ENCODE data around the gene DRAXIN. TPM values are rescaled to one million over a fixed set of nuclear protein-coding genes. Genes with fewer than 3 reads are reported as not detected.

The DRAXIN gene
- total RNA-seq, 1 experiment from 2014 or later, result 0.02 TPM

DNA sequence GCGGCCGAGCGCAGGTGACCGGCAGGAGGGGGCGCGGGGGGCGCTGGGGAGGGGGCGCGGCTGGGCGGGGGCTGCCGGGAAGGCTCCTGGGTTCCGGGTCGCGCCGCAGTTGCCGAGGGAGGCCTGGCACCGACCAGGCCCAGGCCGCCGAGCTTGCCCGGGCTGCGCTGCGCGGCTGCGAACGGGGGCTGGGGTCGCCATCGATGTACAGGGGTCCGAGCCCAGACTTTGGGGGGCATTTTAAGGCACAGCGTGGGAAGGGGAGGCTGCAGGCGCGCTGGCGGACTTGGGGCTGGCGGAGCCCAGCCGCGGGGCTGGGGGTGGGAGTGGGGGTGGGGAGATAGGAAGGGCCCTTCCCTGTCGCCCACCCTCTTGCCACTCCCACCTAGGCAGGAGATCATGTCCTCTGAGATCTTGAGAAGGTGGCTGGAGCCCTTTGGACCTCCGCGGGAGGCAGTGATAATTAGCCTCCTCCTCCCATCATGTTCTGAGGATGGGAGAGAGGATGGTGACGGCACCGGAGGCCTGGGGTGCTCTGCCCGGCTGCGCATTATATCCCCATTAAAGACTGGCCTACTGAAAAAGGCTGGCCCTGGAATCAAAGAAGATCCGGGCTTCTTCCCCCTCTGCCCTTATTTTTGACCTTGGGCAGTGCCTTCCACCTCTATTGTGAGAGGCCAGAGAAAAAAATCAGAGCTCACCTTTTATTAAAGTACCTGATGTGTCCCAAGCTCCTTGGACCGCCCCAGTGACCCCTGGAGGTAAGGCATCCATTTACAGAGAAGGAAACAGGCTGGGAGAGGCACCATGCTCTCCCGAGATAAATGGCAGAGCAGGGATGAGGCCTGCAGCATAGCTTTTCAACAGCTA lies 36.3 kb upstream of the DRAXIN start:
- no peak for DNase-seq (ENCODE audit: extremely low read depth, low read depth)

DNA sequence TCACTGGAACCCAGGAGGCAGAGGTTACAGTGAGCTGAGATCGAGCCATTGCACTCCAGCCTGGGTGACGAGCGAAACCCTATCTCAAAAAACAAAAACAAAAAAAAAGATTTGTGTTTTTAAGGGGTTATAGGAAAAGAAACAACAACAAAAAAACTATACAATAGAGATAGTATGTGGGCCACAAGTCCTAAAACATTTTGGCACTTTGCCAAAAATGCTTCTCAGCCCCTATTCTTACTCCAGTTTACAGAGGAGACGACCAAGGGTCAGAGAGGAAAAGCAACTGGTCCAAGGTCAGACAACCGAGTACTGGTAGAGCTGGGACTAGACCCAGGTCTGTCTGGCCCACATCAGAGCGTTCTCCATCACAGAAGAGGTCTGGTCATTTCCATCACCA lies 33.9 kb upstream of the DRAXIN start:
- DNase-seq (ENCODE audit: extremely low read depth, low read depth), result no peak

DNA sequence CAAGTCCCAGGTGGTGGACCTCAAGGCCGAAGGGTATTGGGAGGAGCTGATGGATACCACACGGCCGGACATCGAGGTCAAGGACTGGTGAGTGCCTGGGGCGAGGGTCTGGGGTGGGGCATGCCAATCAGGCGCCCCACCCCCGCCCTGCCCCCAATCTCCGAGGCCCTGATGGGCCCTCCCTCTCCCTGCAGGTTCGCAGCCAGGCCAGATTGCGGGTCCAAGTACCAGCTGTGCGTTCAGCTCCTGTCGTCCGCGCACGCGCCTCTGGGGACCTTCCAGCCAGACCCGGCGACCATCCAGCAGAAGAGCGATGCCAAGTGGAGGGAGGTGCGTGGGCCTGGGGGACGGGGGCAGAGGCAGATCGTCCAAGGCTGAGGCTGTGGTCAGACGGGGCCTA lies 33.0 kb upstream of the DRAXIN start:
- no peak for DNase-seq (ENCODE audit: extremely low read depth, low read depth)

DNA sequence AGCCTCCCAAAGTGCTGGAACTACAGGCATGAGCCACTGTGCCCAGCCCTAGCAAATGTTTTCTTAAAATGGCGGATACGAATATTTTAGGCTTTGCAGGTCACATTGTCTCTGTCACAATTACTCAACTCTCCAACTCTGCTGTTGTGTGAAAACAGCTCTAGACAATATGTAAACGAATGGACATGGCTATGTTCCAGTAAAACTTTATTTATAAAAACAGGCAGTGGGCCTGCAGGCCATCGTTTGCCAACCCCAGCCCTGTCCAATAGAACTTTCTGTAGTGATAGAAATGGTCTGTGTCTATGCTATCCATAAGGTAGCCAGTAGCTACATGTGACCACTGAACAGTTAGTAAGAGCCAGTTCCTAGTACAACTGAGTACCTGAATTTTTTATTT lies 31.8 kb upstream of the DRAXIN start:
- no peak for DNase-seq (ENCODE audit: extremely low read depth, low read depth)

DNA sequence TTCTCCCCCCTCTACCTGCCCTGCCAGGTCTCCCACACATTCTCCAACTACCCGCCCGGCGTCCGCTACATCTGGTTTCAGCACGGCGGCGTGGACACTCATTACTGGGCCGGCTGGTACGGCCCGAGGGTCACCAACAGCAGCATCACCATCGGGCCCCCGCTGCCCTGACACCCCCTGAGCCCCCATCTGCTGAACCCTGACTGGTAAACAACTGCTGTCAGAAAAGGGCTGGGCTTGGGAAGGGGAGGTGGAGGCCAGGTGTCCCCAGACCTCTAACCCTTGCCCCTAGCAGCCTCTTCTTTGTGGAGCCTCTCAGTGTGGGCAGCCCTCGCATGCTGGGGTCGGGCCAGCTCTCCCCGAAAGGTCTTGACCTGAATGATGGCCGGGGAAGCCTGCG lies 30.4 kb upstream of the DRAXIN start:
- no peak for DNase-seq (ENCODE audit: extremely low read depth, low read depth)

DNA sequence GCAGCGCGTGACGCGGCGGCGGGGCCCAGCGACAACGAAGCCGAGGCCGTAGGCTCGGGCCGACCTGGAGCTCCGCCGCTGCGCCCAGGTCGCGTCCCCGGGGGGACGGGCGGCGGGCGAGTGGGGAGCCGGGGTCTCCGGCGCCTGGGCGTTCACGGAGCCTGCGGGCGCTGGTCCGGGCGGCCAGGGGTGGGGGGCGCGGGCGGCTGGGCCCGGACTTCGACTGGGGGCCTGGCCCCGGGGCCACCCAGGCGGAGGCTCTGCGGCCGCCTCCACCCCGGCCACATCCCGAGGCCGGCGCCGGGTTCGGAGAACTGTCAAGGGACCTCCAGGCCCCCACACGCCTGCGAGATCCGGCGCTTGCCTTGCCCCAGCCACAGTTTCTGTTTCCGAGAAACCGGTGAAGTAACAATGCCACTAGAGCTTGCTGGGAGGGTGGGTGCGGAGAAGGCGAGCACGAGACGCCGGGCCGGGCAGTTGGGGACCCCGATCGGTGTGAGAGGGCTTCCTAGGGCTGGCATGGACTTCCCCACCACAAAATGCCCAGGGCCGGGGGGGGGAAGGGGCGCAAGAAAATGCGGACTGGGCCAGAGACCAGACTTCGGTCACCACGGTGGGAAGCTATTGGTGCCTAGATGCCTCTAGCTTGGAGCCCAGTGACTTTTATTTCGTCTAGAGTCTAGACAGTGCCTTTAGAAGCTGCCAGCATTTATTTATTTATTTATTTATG lies 27.0 kb upstream of the DRAXIN start:
- no peak for DNase-seq (ENCODE audit: extremely low read depth, low read depth)

DNA sequence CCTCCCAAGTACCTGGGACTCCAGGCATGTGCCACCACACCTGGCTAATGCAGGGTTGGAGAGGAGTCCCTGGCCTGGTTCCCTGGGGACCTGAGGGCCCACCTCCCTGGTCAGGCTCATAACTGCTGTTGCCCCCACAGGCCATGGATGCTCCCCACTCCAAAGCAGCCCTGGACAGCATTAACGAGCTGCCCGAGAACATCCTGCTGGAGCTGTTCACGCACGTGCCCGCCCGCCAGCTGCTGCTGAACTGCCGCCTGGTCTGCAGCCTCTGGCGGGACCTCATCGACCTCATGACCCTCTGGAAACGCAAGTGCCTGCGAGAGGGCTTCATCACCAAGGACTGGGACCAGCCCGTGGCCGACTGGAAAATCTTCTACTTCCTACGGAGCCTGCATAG lies 23.0 kb upstream of the DRAXIN start:
- no peak for DNase-seq (ENCODE audit: extremely low read depth, low read depth)

DNA sequence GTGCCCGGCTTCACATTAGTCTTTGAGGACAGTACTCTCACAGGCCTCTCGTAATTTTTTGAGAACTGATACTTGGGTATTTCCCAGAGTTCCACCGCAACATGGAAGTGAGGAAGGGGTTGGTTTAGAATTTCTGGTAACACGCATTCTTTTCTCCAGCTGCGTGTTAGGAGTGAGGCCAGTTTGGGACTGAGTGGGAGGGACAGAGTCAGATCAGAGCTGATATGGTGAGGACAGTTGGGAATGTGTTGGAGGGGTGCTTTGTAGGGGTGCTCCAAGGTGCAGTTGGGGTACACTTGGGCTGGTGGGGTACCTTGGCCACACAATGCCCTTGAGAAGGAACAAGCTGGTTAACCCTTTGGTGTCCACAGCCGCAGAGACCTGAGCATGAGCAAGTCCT lies 20.8 kb upstream of the DRAXIN start:
- no peak for DNase-seq (ENCODE audit: extremely low read depth, low read depth)

DNA sequence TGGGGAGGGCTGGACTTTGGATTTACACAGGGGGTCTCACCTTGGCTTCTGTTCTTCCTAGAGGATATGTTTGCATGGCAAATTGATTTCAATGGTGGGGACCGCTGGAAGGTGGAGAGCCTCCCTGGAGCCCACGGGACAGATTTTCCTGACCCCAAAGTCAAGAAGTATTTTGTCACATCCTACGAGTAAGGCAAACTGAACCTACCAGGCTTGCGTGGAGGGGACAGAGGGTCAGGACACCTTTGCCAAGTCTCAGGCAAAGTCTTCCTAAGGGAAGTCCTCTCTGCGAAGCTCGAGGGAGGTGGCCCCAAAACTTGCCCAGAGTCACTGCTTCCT lies 20.3 kb upstream of the DRAXIN start:
- DNase-seq (ENCODE audit: extremely low read depth, low read depth), result no peak

DNA sequence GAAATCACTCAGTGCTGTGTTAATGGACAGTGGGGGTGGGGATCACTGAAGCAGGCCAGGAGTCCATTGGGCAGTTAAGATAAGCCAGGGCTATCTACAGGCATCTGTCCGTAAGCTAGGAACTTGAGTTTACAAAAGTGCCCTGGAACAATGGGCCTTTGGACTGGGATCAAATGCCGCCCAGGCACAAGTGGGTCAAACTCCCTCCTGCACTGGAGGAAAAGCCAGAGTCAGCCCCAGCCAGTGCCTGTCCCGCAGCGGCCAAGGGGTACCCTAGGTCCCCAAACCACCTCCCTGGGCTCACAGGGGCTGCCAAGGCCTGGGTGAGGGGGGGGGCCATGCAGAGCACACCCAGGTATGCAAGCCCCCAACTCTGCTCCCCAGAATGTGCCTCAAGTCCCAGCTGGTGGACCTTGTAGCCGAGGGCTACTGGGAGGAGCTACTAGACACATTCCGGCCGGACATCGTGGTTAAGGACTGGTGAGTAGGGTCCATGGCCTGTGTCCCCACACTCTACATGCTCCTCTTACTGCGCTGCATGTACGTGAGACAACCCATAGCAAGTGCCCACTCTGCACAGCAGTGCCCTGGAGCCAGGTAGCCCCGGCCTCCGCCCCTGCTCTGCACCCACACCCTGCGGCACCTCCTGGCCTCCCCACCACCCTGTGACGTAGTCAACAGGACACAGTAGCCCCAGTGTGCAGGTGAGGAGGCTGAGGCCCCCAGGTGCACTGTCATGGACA lies 19.8 kb upstream of the DRAXIN start:
- no peak for DNase-seq (ENCODE audit: extremely low read depth, low read depth)

DNA sequence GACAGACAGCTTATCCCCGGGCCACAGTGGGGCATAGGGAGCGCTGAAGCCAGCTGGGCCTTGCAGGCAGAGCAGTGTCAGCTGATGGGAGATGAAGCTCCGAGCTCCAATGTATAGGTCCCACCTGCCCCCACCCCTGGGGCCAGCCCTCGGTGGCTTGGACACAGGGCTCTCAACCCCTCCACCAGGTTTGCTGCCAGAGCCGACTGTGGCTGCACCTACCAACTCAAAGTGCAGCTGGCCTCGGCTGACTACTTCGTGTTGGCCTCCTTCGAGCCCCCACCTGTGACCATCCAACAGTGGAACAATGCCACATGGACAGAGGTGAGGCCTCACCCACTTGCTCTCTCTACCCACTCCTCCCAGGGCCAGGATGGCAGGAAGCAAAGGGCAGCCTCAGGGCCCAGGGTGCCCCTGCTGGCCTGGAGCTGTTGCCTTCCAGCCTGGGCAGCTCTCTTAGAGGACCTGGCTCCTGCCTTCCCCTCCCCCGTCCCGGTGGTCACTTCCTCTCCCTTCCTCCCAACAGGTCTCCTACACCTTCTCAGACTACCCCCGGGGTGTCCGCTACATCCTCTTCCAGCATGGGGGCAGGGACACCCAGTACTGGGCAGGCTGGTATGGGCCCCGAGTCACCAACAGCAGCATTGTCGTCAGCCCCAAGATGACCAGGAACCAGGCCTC lies 18.3 kb upstream of the DRAXIN start:
- DNase-seq (ENCODE audit: extremely low read depth, low read depth), result no peak

DNA sequence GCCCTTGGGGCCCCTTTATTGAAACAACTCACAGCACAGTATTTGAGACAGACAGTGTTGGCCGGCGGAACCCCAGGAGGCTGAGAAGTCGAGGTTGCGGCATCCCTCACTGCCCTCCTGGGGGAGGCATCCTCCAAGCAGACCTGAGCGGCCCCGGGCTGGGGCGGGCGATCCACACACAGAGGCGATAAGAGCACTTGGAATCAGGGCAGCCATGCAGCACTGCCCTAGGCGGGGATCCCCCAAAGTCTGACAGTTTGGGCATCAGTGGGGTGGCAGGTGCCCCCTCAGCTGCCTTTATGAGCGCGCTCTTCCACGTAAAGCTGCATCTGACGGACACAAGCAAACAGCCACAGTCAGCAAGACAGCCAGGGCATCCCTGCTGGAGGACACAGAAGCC lies 17.0 kb upstream of the DRAXIN start:
- no peak for DNase-seq (ENCODE audit: extremely low read depth, low read depth)

DNA sequence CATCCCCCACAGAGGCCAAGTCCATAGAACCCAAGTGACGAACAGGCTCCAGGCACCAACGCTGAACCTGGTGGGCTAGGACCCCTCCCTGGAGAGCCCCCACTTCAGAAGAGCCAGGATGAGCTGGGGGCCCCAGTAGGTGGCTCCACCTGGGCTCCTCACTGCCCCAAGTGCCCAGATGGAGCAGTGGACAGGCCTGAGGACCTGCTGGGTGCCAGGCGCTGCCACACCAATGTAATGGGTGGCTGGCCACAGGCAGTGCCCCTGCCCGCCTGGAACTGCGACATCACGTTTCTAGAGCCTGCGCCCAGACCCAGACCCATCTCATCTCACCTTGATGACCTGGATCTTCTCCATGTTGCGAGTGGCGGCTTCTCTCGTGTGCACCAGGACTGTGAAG lies 16.2 kb upstream of the DRAXIN start:
- DNase-seq (ENCODE audit: extremely low read depth, low read depth), result no peak

DNA sequence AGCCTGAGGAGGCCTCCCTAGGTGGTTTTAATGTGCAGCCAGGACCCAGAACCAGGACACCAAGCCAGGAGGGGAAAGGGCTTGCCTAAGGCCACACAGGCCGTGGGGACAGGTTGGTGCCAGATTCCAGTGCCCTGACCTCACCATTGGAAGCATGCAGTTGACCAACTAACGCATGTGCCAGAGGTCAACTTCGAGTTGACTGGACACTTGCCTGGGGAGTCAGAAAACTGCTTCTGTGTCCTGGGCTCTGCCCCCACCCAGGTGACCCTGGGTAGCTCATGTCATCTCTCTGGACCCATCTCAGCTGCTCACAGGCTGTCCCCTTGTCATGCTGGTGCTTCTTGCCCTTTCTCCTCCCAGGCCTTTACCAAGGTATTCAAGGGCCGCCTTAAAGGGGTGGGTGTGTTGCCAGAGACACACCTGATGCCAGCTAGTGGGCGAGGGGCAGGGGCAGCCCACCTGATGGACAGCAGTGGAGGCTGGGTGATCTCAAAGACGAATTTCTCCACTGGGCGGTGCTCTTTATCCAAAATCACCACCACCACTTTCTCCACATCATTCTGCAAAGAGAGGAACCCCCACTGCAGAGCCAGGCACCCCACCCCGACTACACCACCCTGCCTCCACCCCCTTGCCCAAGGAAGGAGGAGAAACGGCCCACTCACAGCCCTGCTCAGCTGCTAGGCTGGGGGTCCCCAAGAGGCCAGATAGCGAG lies 15.0 kb upstream of the DRAXIN start:
- no peak for DNase-seq (ENCODE audit: extremely low read depth, low read depth)

DNA sequence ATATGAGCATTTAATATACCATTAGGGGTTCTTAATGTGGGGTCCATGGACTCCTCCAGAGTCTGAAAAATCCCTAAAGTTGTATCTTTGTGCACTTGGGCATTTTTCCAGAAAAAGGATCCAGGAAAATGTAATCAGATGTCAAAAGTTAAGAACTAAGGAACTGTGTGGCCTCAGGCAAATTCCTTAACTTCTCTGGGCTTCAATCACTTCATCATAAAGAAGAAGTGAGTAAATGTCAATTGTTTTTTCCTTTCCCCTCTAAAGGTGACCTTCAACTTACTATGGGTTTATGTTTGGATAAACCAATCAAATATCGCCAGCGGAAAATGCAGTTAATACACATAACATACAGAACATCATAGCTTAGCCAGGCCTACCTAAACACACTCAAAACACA lies 13.1 kb upstream of the DRAXIN start:
- DNase-seq (ENCODE audit: extremely low read depth, low read depth), result no peak

DNA sequence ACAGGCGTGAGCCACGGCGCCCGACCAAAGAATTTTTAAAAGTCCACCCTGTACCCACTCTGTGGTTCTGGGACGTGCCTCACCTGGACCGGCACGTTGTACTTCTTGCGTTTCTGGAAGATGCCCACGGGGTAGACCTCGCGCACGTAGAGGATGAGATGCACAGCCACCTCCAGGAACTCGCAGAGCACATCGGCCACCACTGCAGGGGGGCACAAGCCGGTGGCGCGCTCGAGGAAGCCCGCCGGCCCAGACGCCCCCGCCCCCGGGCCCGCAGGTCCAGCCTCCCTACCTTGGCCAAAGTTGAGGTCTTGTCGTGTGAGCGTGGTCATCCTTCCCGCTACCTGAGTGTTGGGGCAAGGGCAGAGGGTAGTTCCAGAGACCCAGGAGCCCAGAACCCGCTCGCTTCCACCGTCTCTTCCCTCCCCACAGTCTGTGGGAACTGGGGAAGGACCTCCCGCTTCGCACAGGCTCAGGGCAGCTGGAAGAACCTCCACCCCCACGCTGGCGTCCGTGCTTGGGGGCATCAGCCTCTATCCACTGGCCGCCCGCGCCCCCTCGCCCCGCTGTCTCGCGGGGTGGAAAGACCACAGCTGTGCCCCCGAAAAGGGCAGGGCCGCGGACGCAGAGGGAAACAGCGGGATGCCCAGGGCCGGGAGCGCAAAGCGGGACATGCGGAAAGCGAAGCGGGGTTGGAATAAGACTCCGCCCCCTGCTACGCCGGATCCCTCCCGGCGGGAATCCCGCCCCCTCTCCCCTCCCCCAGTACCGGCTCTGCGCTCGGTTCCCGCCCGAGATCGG lies 11.0 kb upstream of the DRAXIN start:
- peak; percentile 5 for DNase-seq (ENCODE audit: extremely low read depth, low read depth)

DNA sequence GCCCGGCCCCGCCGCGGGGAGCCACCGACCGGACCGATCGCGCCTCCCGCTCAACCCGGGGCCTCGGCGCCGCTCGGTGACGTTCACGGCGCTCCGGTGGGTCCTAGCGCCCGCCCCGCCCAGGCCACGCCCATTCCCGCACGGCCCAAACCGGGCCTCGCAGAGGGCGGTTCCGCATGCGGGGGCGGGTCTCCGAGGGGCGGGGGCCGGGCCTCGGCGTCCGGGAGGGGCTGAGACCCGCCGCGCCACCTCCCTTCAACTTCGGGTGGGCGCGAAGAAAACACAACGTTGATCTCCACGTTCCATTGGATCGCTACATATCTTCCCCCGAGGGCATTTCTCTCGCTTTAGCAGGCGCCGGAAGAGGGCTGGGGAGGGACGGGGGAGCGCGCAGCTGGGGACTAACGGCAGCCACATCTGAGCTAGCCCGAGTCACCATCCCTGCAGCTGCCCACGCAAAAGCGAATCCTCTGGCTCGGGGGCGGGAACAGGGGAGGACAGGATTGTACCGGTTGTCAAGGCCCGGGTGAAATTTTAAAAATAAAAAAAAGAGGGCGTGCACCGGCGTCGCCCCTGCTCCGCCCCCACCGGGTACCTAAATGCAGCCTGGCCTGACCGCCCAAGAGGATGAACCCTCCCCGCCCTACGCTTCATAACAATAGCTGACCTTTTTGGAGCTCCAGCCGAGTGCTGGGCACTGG lies 10.3 kb upstream of the DRAXIN start, which contains the start of gene MAD2L2:
Gene MAD2L2 (minus strand): TSS at position 78 of the 701 bp plus-strand sequence. CDS start 547 bp downstream, outside the sequence.
- peak; percentile 66 for DNase-seq (ENCODE audit: extremely low read depth, low read depth)

DNA sequence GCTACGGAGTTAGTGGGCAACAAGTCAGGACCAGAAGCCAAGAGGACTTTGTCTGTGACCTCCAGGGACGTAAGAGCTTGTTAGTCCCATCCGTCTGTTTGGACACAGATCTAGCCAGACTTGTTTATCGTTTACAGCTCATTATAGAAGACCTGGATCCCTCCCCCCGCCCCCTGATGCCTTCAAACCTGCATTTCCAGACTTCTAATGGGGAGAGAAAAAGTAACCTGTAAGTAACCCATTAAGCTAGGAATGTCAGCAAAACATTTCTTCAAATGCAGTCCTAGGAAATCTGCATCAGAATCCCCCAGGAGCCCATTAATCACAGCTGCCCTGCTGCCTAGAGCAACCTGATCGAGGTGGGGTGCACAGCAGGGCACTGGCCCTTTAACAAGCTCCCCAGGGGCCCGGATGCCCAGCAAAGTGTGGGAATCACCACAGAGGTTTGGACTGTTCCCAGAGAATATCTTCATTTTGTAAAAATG lies 9.2 kb upstream of the DRAXIN start:
- DNase-seq (ENCODE audit: extremely low read depth, low read depth), result no peak

DNA sequence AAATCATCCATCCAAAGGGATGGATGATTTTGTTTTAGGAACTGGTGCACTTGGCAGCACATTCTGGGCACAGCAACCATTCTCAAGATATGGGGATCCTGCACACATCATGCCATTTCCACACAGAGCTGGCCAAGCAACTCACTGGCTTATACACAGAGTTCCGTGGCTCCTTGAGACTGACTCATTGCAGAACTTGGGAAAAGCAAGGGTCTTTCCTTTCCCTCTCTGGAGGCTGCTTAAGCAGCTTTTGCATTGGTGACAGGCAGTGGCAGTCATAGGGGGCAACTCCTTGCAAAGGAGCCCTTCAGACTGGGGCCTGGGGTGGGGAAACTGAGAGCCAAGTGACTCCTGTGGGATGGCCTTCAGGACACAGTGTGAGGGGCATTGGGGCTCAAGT lies 8.7 kb upstream of the DRAXIN start:
- DNase-seq (ENCODE audit: extremely low read depth, low read depth), result no peak
